H4 (cell line): ENCODE results near the gene DPY30. TPM values are rescaled to one million over a fixed set of nuclear protein-coding genes. Genes with fewer than 3 reads are reported as not detected.

Source experiments
- total RNA-seq: library from RNA; depleted of rRNA; stranded (reverse); fragments of >200 nt; shearing (Covaris generic); gene quantifications from 2 replicates; pipeline ENCODE4 v1.2.3, GENCODE V29; 2014; rRNA removed

Gene DPY30
- total RNA-seq, 1 experiment from 2014 or later: 86.0 TPM

Other genes starting within 250 kb of the DPY30 start
- gene MEMO1, start 28.8 kb downstream of the DPY30 start, total RNA-seq: 23.1 and 31.4 TPM in 2 replicates
- gene SPAST, start 23.8 kb upstream of the DPY30 start, total RNA-seq: 5.3 and 9.4 TPM in 2 replicates
- gene SLC30A6, start 126.1 kb upstream of the DPY30 start, total RNA-seq: 16.6 and 23.3 TPM in 2 replicates
- gene NLRC4, start 225.1 kb upstream of the DPY30 start, total RNA-seq: not detected in 2 replicates
- gene YIPF4, start 238.1 kb upstream of the DPY30 start, total RNA-seq: 13.5 and 28.0 TPM in 2 replicates